NCI-H1048 (cell line): ENCODE measurements around the gene WASF1.
"Not testable (repeated sequence)": the region's sequence is repeated elsewhere in the genome, so short reads cannot be mapped to it uniquely, and the experiment has no call there.

Experiments used
- DNase-seq: peaks from one replicate; lab custom pipeline; 2025; lab: John Stamatoyannopoulos, UW

The WASF1 gene

GRCh38 chr6:110089323-110089722, 90.1 kb downstream of the WASF1 start:
- no peak for DNase-seq

GRCh38 chr6:110085285-110085684, 94.2 kb downstream of the WASF1 start:
- DNase-seq = no peak

GRCh38 chr6:110083875-110084585, 95.4 kb downstream of the WASF1 start:
- no peak for DNase-seq

- DNase-seq = no peak
These were observed 104.1 kb downstream of the WASF1 start for GRCh38 chr6:110075406-110075805.

- DNase-seq = not testable (repeated sequence)
These were observed 106.0 kb downstream of the WASF1 start for GRCh38 chr6:110073474-110073873.

- DNase-seq = no peak
These were observed 110.9 kb downstream of the WASF1 start for GRCh38 chr6:110068592-110068967.

- DNase-seq = no peak
These were observed 111.5 kb downstream of the WASF1 start for GRCh38 chr6:110067837-110068591.

GRCh38 chr6:110064744-110065524, 114.5 kb downstream of the WASF1 start:
- DNase-seq = no peak

- no peak for DNase-seq
These were observed 115.7 kb downstream of the WASF1 start for GRCh38 chr6:110063594-110064263.

- DNase-seq = peak; percentile 31
These were observed 124.1 kb downstream of the WASF1 start for GRCh38 chr6:110055387-110055735.

GRCh38 chr6:110054664-110055386, 124.6 kb downstream of the WASF1 start:
- no peak for DNase-seq

GRCh38 chr6:110053395-110054240, 125.9 kb downstream of the WASF1 start:
- DNase-seq = peak; percentile 9

- no peak for DNase-seq
These were observed 129.0 kb downstream of the WASF1 start for GRCh38 chr6:110050440-110050813.
